GM20000 (cell line): Measurements from ENCODE around the gene E2F7.

Experiments used
- DNase-seq: peaks from one replicate; pipeline ENCODE4 v3.0.0; 2012; ENCODE audit warnings: low spot score
- TF ChIP-seq, protein P1 (sequence below): IDR thresholded peaks from 2 replicates; pipeline ENCODE4 v1.5.1; 2012; ENCODE audit warnings: mild to moderate bottlenecking, control low read depth; ENCODE audit errors: extremely low read depth, missing control alignments

E2F7 gene

GRCh38 chr12:77002382-77002781 is 63.0 kb downstream of the E2F7 start:
- TF ChIP-seq, protein P1, sequence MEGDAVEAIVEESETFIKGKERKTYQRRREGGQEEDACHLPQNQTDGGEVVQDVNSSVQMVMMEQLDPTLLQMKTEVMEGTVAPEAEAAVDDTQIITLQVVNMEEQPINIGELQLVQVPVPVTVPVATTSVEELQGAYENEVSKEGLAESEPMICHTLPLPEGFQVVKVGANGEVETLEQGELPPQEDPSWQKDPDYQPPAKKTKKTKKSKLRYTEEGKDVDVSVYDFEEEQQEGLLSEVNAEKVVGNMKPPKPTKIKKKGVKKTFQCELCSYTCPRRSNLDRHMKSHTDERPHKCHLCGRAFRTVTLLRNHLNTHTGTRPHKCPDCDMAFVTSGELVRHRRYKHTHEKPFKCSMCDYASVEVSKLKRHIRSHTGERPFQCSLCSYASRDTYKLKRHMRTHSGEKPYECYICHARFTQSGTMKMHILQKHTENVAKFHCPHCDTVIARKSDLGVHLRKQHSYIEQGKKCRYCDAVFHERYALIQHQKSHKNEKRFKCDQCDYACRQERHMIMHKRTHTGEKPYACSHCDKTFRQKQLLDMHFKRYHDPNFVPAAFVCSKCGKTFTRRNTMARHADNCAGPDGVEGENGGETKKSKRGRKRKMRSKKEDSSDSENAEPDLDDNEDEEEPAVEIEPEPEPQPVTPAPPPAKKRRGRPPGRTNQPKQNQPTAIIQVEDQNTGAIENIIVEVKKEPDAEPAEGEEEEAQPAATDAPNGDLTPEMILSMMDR = no peak
- DNase-seq = no peak

DNA sequence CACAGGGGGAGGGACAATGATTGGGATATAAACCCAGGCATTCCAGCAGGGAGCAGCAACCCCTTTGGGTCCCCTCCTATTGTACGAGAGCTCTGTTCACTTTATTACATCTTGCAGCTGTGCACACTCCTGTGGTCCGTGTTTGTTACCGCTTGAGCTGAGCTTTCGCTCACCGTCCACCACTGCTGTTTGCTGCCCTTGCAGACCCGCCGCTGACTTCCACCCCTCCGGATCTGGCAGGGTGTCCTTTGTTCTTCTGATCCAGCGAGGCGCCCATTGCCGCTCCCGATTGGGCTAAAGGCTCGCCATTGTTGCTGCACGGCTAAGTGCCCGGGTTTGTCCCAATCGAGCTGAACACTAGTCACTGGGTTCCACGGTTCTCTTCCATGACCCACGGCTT is 64.1 kb downstream of the E2F7 start:
- DNase-seq = no peak
- TF ChIP-seq, protein P1 = no peak

DNA sequence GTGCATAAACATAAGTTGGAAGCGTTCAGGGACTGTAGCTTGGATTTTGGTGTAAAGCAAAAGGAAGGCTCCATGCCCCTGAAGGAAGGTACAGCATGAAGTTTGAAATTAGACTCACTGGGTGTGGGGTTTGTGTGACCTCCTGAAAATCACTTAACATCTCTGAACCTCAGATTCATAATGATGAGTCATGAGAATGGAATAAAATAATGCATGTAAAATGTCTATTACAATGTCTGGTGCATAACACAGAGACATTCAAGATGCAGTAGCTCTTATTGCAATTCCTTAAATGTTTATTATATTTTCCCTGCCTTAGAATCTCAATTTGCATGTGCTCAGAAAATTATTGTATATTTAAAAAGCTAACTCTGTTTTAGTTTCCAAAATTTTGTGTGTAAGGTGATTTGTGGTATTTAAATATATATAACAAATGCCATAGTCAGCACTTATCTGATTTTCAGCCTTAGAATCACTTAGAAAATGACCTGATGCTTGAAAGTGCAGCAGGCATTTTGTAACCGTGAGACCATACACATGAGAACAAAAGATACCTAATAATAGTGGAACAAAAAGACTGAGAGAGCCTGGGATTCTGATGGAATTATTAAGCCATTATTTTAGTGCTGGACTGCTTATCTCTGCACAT is 66.3 kb downstream of the E2F7 start:
- DNase-seq = no peak
- TF ChIP-seq, protein P1 = no peak

GRCh38 chr12:76998386-76998785 is 67.0 kb downstream of the E2F7 start:
- no peak for DNase-seq
- TF ChIP-seq, protein P1 = no peak

DNA sequence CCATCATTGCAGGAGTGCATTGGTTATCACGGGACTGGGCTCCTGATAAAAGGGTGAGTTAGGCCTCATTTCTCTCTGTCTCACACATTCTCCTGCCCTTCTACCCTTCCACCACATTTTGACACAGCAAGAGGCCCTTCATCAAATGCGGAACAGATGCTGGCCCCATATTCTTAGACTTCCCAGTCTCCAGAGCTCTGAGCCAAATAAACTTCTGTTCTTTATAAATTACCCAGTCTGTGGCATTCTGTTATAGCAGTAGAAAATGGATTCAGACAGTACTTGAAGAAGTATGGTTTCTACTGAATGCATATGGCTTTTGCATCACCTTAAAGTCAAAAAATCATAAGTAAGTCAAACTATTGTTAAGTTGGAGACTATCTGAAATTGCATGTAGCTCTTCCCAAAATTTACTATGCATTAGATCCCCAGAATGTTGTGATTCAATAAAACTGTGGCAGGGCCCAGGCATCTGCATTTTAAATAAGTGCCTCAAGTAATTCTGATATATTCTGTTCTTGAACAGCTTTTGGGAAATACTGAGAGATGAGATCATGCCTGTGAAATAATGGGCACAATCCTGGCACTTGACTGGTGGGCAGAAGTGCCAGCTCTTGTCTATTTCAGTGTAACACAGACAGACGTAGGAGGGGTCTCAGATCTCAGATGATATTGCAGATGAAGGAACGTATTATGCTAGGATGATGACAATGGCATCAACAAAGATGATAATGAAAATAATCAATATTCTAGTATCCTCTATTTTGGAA is 68.2 kb downstream of the E2F7 start:
- DNase-seq = no peak
- TF ChIP-seq, protein P1 = no peak

DNA sequence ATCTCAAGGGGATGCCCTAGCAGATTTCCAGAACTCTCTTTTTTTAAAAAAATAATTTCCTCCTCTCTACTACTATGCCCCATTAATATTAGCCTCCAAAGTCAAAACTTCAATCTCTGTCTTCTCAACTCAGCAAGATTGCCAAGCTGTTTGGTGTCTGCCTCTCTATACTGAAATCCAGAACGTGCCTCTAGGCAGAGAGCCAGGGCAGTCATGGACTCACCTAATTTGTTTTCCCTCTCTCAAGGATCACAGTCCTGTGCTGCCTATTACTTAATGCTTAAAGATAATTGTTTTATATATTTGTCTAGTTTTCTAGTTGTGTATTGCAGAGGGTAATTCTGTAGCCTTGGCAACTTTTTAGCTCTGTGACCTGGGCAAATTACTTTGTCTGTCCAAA is 74.7 kb downstream of the E2F7 start:
- TF ChIP-seq, protein P1 = no peak
- DNase-seq = no peak

- TF ChIP-seq, protein P1 = no peak
- DNase-seq = no peak
These were observed 80.8 kb downstream of the E2F7 start for GRCh38 chr12:76984566-76984965.
